HL-60 (cell line): ENCODE data around the gene TC2N.
A peak's percentile ranks its signal among the peaks of the same experiment; 100 is the strongest.
"Not testable (repeated sequence)": the region's sequence is repeated elsewhere in the genome, so short reads cannot be mapped to it uniquely, and the experiment has no call there.

Source experiments
- DNase-seq, 2 experiments: peaks; one replicate each; pipeline ENCODE4 v3.0.0-alpha.2; 2010 to 2020; ENCODE audit warnings: low read depth in 1 of 2, low spot score in 1 of 2
- H3K27ac ChIP-seq: fragments of 250-450 bp; sonication (Bioruptor Pico); replicated peaks from 2 replicates; pipeline ENCODE4 v1.5.1; 2020; ENCODE audit warnings: mild to moderate bottlenecking, moderate library complexity
- H3K27me3 ChIP-seq: fragments of 250-450 bp; sonication (Bioruptor Pico); 2 replicates; pipeline ENCODE4 v1.5.1; 2021; ENCODE audit warnings: mild to moderate bottlenecking, moderate library complexity; ENCODE audit not compliant: insufficient read depth, poor library complexity, severe bottlenecking
- H3K4me3 ChIP-seq: replicated peaks from 2 replicates; pipeline ENCODE4 v1.5.1; 2011; ENCODE audit warnings: mild to moderate bottlenecking, control low read depth, low read length; ENCODE audit not compliant: insufficient read depth
- CTCF ChIP-seq: IDR thresholded peaks from one replicate; pipeline ENCODE4 v1.5.1; 2011; ENCODE audit warnings: low read length, control low read depth, inconsistent platforms; ENCODE audit not compliant: insufficient read depth
- GABPA ChIP-seq: IDR thresholded peaks from 2 replicates; pipeline ENCODE4 v1.6.1; 2012; ENCODE audit warnings: low read depth
- POLR2AphosphoS5 ChIP-seq: IDR thresholded peaks from 2 replicates; pipeline ENCODE4 v1.6.1; 2012; ENCODE audit warnings: low read depth
- REST ChIP-seq: IDR thresholded peaks from 2 replicates; pipeline ENCODE4 v1.6.1; 2012; ENCODE audit warnings: low read depth; ENCODE audit not compliant: insufficient replicate concordance
- SPI1 ChIP-seq: IDR thresholded peaks from 2 replicates; pipeline ENCODE4 v1.6.1; 2012; ENCODE audit warnings: low read depth, mild to moderate bottlenecking, borderline replicate concordance

The TC2N gene

GRCh38 chr14:91873471-91874415 is 6.4 kb upstream of the TC2N start:
- peak in 1 of 2 experiments; percentile 18 for DNase-seq
- no peak for TF ChIP-seq REST
- TF ChIP-seq CTCF, result no peak
- TF ChIP-seq GABPA, result no peak
- no peak for TF ChIP-seq POLR2AphosphoS5
- no peak for TF ChIP-seq SPI1
- Histone ChIP-seq H3K4me3 (no peak overlapping the region), H3K27ac (no peak overlapping the region), H3K27me3 (no peaks in the 10 kb centered on the region)

- H3K4me3 ChIP-seq, result no peak overlapping the region
- TF ChIP-seq CTCF, result no peak
- 0 out of 2 replicates have a peak, but pooled peaks have one; percentile 8 for TF ChIP-seq SPI1
Measured at GRCh38 chr14:91872517-91873470, 5.5 kb upstream of the TC2N start.

GRCh38 chr14:91872011-91872501 is 4.7 kb upstream of the TC2N start:
- Histone ChIP-seq H3K4me3 (no peak overlapping the region), H3K27ac (no peak overlapping the region), H3K27me3 (no peaks in the 10 kb centered on the region)
- no peak for TF ChIP-seq SPI1
- TF ChIP-seq CTCF, result no peak
- TF ChIP-seq GABPA, result no peak
- TF ChIP-seq REST, result no peak
- no peak for TF ChIP-seq POLR2AphosphoS5
- peak in 1 of 2 experiments; percentile 42 for DNase-seq

More at GRCh38 chr14:91872517-91873470, 5.5 kb upstream of the TC2N start:
- DNase-seq, result peak in 1 of 2 experiments; percentile 51
- Histone ChIP-seq H3K27ac (no peak overlapping the region), H3K27me3 (no peaks in the 10 kb centered on the region)

GRCh38 chr14:91871401-91871800 is 4.1 kb upstream of the TC2N start:
- not testable (repeated sequence) for H3K27ac ChIP-seq, H3K27me3 ChIP-seq, DNase-seq, H3K4me3 ChIP-seq
